ENCODE data around the gene SPO11. TPM values are rescaled to one million over a fixed set of nuclear protein-coding genes. Genes with fewer than 3 reads are reported as not detected.

The SPO11 gene
- total RNA-seq, 3 donors from 2014 or later, result not detected

GRCh38 chr20:57383447-57384347 lies 54.1 kb downstream of the SPO11 start:
- no peak for DNase-seq (ENCODE audit: low spot score in 2 of 2)
- Histone ChIP-seq H3K4me3 (no peak overlapping the region), H3K4me1 (no peaks in the 10 kb centered on the region), H3K27ac (no peak overlapping the region), H3K27me3 (no peaks in the 10 kb centered on the region), H3K9me3 (no peaks in the 10 kb centered on the region), H3K36me3 (no peaks in the 10 kb centered on the region)
- no peak for TF ChIP-seq POLR2A (IDR thresholded peaks at IDR 0.05)
- TF ChIP-seq CTCF (IDR thresholded peaks at IDR 0.05), result no peak
- TF ChIP-seq POLR2AphosphoS5 (IDR thresholded peaks at IDR 0.05), result no peak
- intact Hi-C loops (cut with DNase I; ENCODE audit: low total_unique reads), result no loop called here

- intact Hi-C loops (cut with DNase I; ENCODE audit: low total_unique reads), result no loop called here
- TF ChIP-seq POLR2AphosphoS5 (IDR thresholded peaks at IDR 0.05), result no peak
- TF ChIP-seq CTCF (IDR thresholded peaks at IDR 0.05), result no peak
- no peak for TF ChIP-seq POLR2A (IDR thresholded peaks at IDR 0.05)
- Histone ChIP-seq H3K4me3 (no peak overlapping the region), H3K27ac (no peak overlapping the region), H3K9me3 (no peaks in the 10 kb centered on the region), H3K4me1 (no peaks in the 10 kb centered on the region), H3K36me3 (no peaks in the 10 kb centered on the region), H3K27me3 (no peaks in the 10 kb centered on the region)
- DNase-seq (ENCODE audit: low spot score in 2 of 2), result no peak
Measured at GRCh38 chr20:57384486-57384885, 54.9 kb downstream of the SPO11 start.

GRCh38 chr20:57384953-57385761 lies 55.6 kb downstream of the SPO11 start:
- Histone ChIP-seq H3K27me3 (no peaks in the 10 kb centered on the region), H3K27ac (no peak overlapping the region), H3K4me3 (no peak overlapping the region), H3K36me3 (no peaks in the 10 kb centered on the region), H3K9me3 (no peaks in the 10 kb centered on the region), H3K4me1 (peaks cover 0 to 5% of the 10 kb centered on the region in 2 donors)
- intact Hi-C loops (cut with DNase I; ENCODE audit: low total_unique reads), result no loop called here
- no peak for DNase-seq (ENCODE audit: low spot score in 2 of 2)
- TF ChIP-seq CTCF (IDR thresholded peaks at IDR 0.05) (no peak), POLR2AphosphoS5 (IDR thresholded peaks at IDR 0.05) (no peak), POLR2A (IDR thresholded peaks at IDR 0.05) (no peak)

GRCh38 chr20:57385940-57386339 lies 56.3 kb downstream of the SPO11 start:
- H3K4me3 ChIP-seq, result no peak overlapping the region
- H3K36me3 ChIP-seq, result no peaks in the 10 kb centered on the region
- DNase-seq (ENCODE audit: low spot score in 2 of 2), result no peak
- H3K9me3 ChIP-seq, result no peaks in the 10 kb centered on the region
- intact Hi-C loops (cut with DNase I; ENCODE audit: low total_unique reads), result no loop called here
- TF ChIP-seq POLR2A (IDR thresholded peaks at IDR 0.05) (no peak), CTCF (IDR thresholded peaks at IDR 0.05) (no peak), POLR2AphosphoS5 (IDR thresholded peaks at IDR 0.05) (no peak)
- no peaks in the 10 kb centered on the region for H3K27me3 ChIP-seq
- no peak overlapping the region for H3K27ac ChIP-seq
- H3K4me1 ChIP-seq, result peaks cover 0 to 5% of the 10 kb centered on the region in 2 donors

GRCh38 chr20:57386762-57387161 lies 57.2 kb downstream of the SPO11 start:
- no peak for DNase-seq (ENCODE audit: low spot score in 2 of 2)
- Histone ChIP-seq H3K36me3 (no peaks in the 10 kb centered on the region), H3K27me3 (no peaks in the 10 kb centered on the region), H3K27ac (no peak overlapping the region), H3K4me3 (no peak overlapping the region), H3K9me3 (no peaks in the 10 kb centered on the region), H3K4me1 (peaks cover 0 to 5% of the 10 kb centered on the region in 2 donors)
- TF ChIP-seq CTCF (IDR thresholded peaks at IDR 0.05) (no peak), POLR2A (IDR thresholded peaks at IDR 0.05) (no peak), POLR2AphosphoS5 (IDR thresholded peaks at IDR 0.05) (no peak)
- intact Hi-C loops (cut with DNase I; ENCODE audit: low total_unique reads), result no loop called here
